H9 (cell line): Measurements from ENCODE around the gene SLC4A11. TPM values are rescaled to one million over a fixed set of nuclear protein-coding genes. Genes with fewer than 3 reads are reported as not detected.

ENCODE experiments used
- DNase-seq: peaks from one replicate; pipeline ENCODE4 v3.0.0-alpha.2; 2017
- H2AFZ ChIP-seq: one replicate; pipeline ENCODE4 v1.6.1; 2013; ENCODE audit warnings: mild to moderate bottlenecking, low read length, control low read depth, moderate library complexity
- H2AK5ac ChIP-seq: 2 replicates; pipeline ENCODE4 v1.6.1; 2013; ENCODE audit warnings: low read length, control low read depth, mixed read lengths; ENCODE audit not compliant: insufficient read length
- H2BK120ac ChIP-seq: one replicate; pipeline ENCODE4 v1.6.1; 2013; ENCODE audit warnings: low read depth, mild to moderate bottlenecking, low read length, control low read depth, inconsistent platforms; ENCODE audit not compliant: poor library complexity, severe bottlenecking
- H2BK12ac ChIP-seq: 2 replicates; pipeline ENCODE4 v1.6.1; 2013; ENCODE audit warnings: low read length, control low read depth, mixed read lengths, low read depth; ENCODE audit not compliant: insufficient read length
- H2BK15ac ChIP-seq: 2 replicates; pipeline ENCODE4 v1.6.1; 2013; ENCODE audit warnings: low read depth, low read length, control low read depth
- H2BK20ac ChIP-seq: one replicate; pipeline ENCODE4 v1.6.1; 2013; ENCODE audit warnings: low read depth, mild to moderate bottlenecking, low read length, control low read depth, inconsistent platforms; ENCODE audit not compliant: poor library complexity, severe bottlenecking
- H2BK5ac ChIP-seq: 2 replicates; pipeline ENCODE4 v1.6.1; 2013; ENCODE audit warnings: low read length, control low read depth, mixed read lengths; ENCODE audit not compliant: insufficient read length
- H3K14ac ChIP-seq: 2 replicates; pipeline ENCODE4 v1.6.1; 2013; ENCODE audit warnings: low read length, control low read depth; ENCODE audit not compliant: insufficient read depth
- H3K18ac ChIP-seq: 2 replicates; pipeline ENCODE4 v1.6.1; 2013; ENCODE audit warnings: low read depth, mild to moderate bottlenecking, mixed read lengths, low read length, control low read depth; ENCODE audit not compliant: insufficient read length
- H3K23ac ChIP-seq: 2 replicates; pipeline ENCODE4 v1.6.1; 2013; ENCODE audit warnings: low read length, control low read depth, mixed read lengths, low read depth; ENCODE audit not compliant: insufficient read length
- H3K23me2 ChIP-seq: 2 replicates; pipeline ENCODE4 v1.6.1; 2013; ENCODE audit warnings: low read depth, mild to moderate bottlenecking, mixed read lengths, low read length, control low read depth; ENCODE audit not compliant: insufficient read length, poor library complexity, severe bottlenecking
- H3K27ac ChIP-seq: 2 replicates; pipeline ENCODE4 v1.5.1; 2013; ENCODE audit warnings: low read length, control low read depth, mixed read lengths, low read depth; ENCODE audit not compliant: insufficient read length
- H3K27me3 ChIP-seq: 2 replicates; pipeline ENCODE4 v1.6.1; 2013; ENCODE audit warnings: low read length, control low read depth, inconsistent platforms; ENCODE audit not compliant: insufficient read depth
- H3K4ac ChIP-seq: 2 replicates; pipeline ENCODE4 v1.6.1; 2013; ENCODE audit warnings: low read depth, mild to moderate bottlenecking, control low read depth, inconsistent platforms, low read length, moderate library complexity
- H3K4me1 ChIP-seq: 2 replicates; pipeline ENCODE4 v1.6.1; 2013; ENCODE audit warnings: low read length, control low read depth, inconsistent platforms; ENCODE audit not compliant: insufficient read depth
- H3K4me2 ChIP-seq: 2 replicates; pipeline ENCODE4 v1.6.1; 2013; ENCODE audit warnings: low read length, control low read depth, mixed read lengths; ENCODE audit not compliant: insufficient read length, insufficient read depth
- H3K56ac ChIP-seq: 2 replicates; pipeline ENCODE4 v1.6.1; 2013; ENCODE audit warnings: low read depth, mild to moderate bottlenecking, mixed read lengths, low read length, control low read depth; ENCODE audit not compliant: insufficient read length
- H3K79me1 ChIP-seq: 2 replicates; pipeline ENCODE4 v1.6.1; 2013; ENCODE audit warnings: low read depth, mild to moderate bottlenecking, moderate library complexity, low read length, control low read depth, inconsistent platforms; ENCODE audit not compliant: insufficient read depth, poor library complexity, severe bottlenecking
- H3K79me2 ChIP-seq: 2 replicates; pipeline ENCODE4 v1.6.1; 2013; ENCODE audit warnings: low read length, control low read depth, inconsistent platforms; ENCODE audit not compliant: insufficient read depth
- H3K9ac ChIP-seq: 2 replicates; pipeline ENCODE4 v1.6.1; 2013; ENCODE audit warnings: low read length, control low read depth, mixed read lengths; ENCODE audit not compliant: insufficient read length; ENCODE audit errors: extremely low read depth
- H3K9me3 ChIP-seq: one replicate; pipeline ENCODE4 v1.6.1; 2013; ENCODE audit warnings: low read depth, low read length, inconsistent platforms; ENCODE audit not compliant: control insufficient read depth
- H3T11ph ChIP-seq: one replicate; pipeline ENCODE4 v1.6.1; 2013; ENCODE audit warnings: mild to moderate bottlenecking, low read length, control low read depth, inconsistent platforms
- H4K20me1 ChIP-seq: one replicate; pipeline ENCODE4 v1.6.1; 2013; ENCODE audit not compliant: control insufficient read depth, insufficient read length, insufficient read depth
- H4K5ac ChIP-seq: 2 replicates; pipeline ENCODE4 v1.6.1; 2013; ENCODE audit warnings: low read depth, mild to moderate bottlenecking, mixed read lengths, low read length, control low read depth; ENCODE audit not compliant: insufficient read length
- H4K8ac ChIP-seq: replicated peaks from 2 replicates; pipeline ENCODE4 v1.6.1; 2013; ENCODE audit warnings: low read length, control low read depth, mixed read lengths, low read depth; ENCODE audit not compliant: insufficient read length
- H4K91ac ChIP-seq: 2 replicates; pipeline ENCODE4 v1.6.1; 2013; ENCODE audit warnings: low read depth, mild to moderate bottlenecking, moderate library complexity, mixed read lengths, low read length, control low read depth; ENCODE audit not compliant: insufficient read length
- H3K27ac Mint-ChIP-seq, 3 experiments: 2 replicates in 2 of 3; 3 replicates in 1 of 3; pipeline ENCODE4 v1.8.0; 2020 to 2021; ENCODE audit warnings: mixed read lengths in 3 of 3, mild to moderate bottlenecking in 1 of 3, moderate library complexity in 1 of 3
- H3K27me3 Mint-ChIP-seq: 2 replicates; pipeline ENCODE4 v1.8.0; 2021; ENCODE audit warnings: low read depth, mild to moderate bottlenecking, moderate library complexity, mixed read lengths
- H3K36me3 Mint-ChIP-seq, 3 experiments: 2 replicates in 2 of 3; 3 replicates in 1 of 3; pipeline ENCODE4 v1.8.0; 2020 to 2021; ENCODE audit warnings: low read depth in 3 of 3, mixed read lengths in 3 of 3; ENCODE audit not compliant: insufficient read depth in 1 of 3
- H3K4me1 Mint-ChIP-seq, 2 experiments: 2 replicates each; pipeline ENCODE4 v1.8.0; 2020; ENCODE audit warnings: mixed read lengths in 2 of 2
- H3K4me3 Mint-ChIP-seq, 2 experiments: 2 replicates in 1 of 2; 3 replicates in 1 of 2; pipeline ENCODE4 v1.8.0; 2020 to 2021; ENCODE audit warnings: mild to moderate bottlenecking in 2 of 2, mixed read lengths in 2 of 2, moderate library complexity in 1 of 2
- H3K9me3 Mint-ChIP-seq, 2 experiments: 2 replicates in 1 of 2; 3 replicates in 1 of 2; pipeline ENCODE4 v1.8.0; 2020; ENCODE audit warnings: mild to moderate bottlenecking in 2 of 2, mixed read lengths in 2 of 2, moderate library complexity in 1 of 2
- CTCF ChIP-seq: fragments of 200-600 bp; sonication (generic); conservative IDR thresholded peaks from 3 replicates; pipeline ENCODE4 v1.8.0; 2021; ENCODE audit warnings: antibody characterized with exemption, mild to moderate bottlenecking
- WGBS: extraction: QIAGEN DNeasy Blood & Tissue Kit; methylation state at CpG from one replicate; pipeline ENCODE4 v1.1.7; 2013; ENCODE audit warnings: missing lambda C conversion rate, low lambda C conversion rate, mixed read lengths; ENCODE audit not compliant: insufficient read length; ENCODE audit errors: extremely low coverage; 5-methylcytosine and 5-hydroxymethylcytosine counted together
- total RNA-seq: library from RNA; stranded (reverse); gene quantifications from 2 replicates; pipeline ENCODE4 v1.2.1, GENCODE V29; 2021

SLC4A11 gene
- total RNA-seq, 1 experiment from 2014 or later = 29.4 TPM

- no peaks in the 10 kb centered on the region for H3K27me3 ChIP-seq
- no peak overlapping the region for H4K5ac ChIP-seq
- no peaks in the 10 kb centered on the region for H3K9me3 ChIP-seq
- H3K36me3 Mint-ChIP-seq = peaks cover 0 to 7% (median 5%) of the 10 kb centered on the region in 3 experiments; a peak in 3 of 7 replicates
- H3K23ac ChIP-seq = no peak overlapping the region
- H2BK12ac ChIP-seq = no peak overlapping the region
- no peak overlapping the region for H3T11ph ChIP-seq
- no peaks in the 10 kb centered on the region for H3K23me2 ChIP-seq
- peaks cover 5% of the 10 kb centered on the region for H3K4me1 ChIP-seq
- no peaks in the 10 kb centered on the region for H3K79me2 ChIP-seq
- no peaks in the 10 kb centered on the region for H4K20me1 ChIP-seq
- no peak overlapping the region for H2BK15ac ChIP-seq
- H2BK120ac ChIP-seq = no peak overlapping the region
- no peak overlapping the region for H2AK5ac ChIP-seq
- WGBS = no CpG with 5 or more reads among the region's 1 CpG
- no peak overlapping the region for H3K56ac ChIP-seq
- H3K4me1 Mint-ChIP-seq = peaks cover 8 to 20% of the 10 kb centered on the region in 2 experiments
- H3K27ac Mint-ChIP-seq = no peak overlapping the region
- no peaks in the 10 kb centered on the region for H3K9me3 Mint-ChIP-seq
- no peak overlapping the region for H4K8ac ChIP-seq
- TF ChIP-seq CTCF = no peak
- no peak for DNase-seq
- H3K27me3 Mint-ChIP-seq = no peaks in the 10 kb centered on the region
- H3K27ac ChIP-seq = no peak overlapping the region
- no peak overlapping the region for H2BK20ac ChIP-seq
- no peak overlapping the region for H3K4me3 Mint-ChIP-seq
- H4K91ac ChIP-seq = no peak overlapping the region
- H3K14ac ChIP-seq = no peak overlapping the region; the same call in 1 of the 2 replicates
- H3K18ac ChIP-seq = no peak overlapping the region
- H3K79me1 ChIP-seq = no peaks in the 10 kb centered on the region
- no peak overlapping the region for H2BK5ac ChIP-seq
- H3K4ac ChIP-seq = no peak overlapping the region
- no peak overlapping the region for H2AFZ ChIP-seq
- H3K9ac ChIP-seq = no peak overlapping the region
- no peak overlapping the region for H3K4me2 ChIP-seq
Measured at GRCh38 chr20:3279761-3280160, 40.8 kb upstream of the SLC4A11 start.
